H9 (cell line): ENCODE results near the gene PRTN3. TPM values are rescaled to one million over a fixed set of nuclear protein-coding genes. Genes with fewer than 3 reads are reported as not detected.
"Not testable (repeated sequence)": the region's sequence is repeated elsewhere in the genome, so short reads cannot be mapped to it uniquely, and the experiment has no call there.

ENCODE experiments used
- DNase-seq: peaks from one replicate; pipeline ENCODE4 v3.0.0-alpha.2; 2017
- H2AFZ ChIP-seq: one replicate; pipeline ENCODE4 v1.6.1; 2013; ENCODE audit warnings: mild to moderate bottlenecking, low read length, control low read depth, moderate library complexity
- H2AK5ac ChIP-seq: 2 replicates; pipeline ENCODE4 v1.6.1; 2013; ENCODE audit warnings: low read length, control low read depth, mixed read lengths; ENCODE audit not compliant: insufficient read length
- H2BK120ac ChIP-seq: one replicate; pipeline ENCODE4 v1.6.1; 2013; ENCODE audit warnings: low read depth, mild to moderate bottlenecking, low read length, control low read depth, inconsistent platforms; ENCODE audit not compliant: poor library complexity, severe bottlenecking
- H2BK12ac ChIP-seq: 2 replicates; pipeline ENCODE4 v1.6.1; 2013; ENCODE audit warnings: low read length, control low read depth, mixed read lengths, low read depth; ENCODE audit not compliant: insufficient read length
- H2BK15ac ChIP-seq: 2 replicates; pipeline ENCODE4 v1.6.1; 2013; ENCODE audit warnings: low read depth, low read length, control low read depth
- H2BK20ac ChIP-seq: one replicate; pipeline ENCODE4 v1.6.1; 2013; ENCODE audit warnings: low read depth, mild to moderate bottlenecking, low read length, control low read depth, inconsistent platforms; ENCODE audit not compliant: poor library complexity, severe bottlenecking
- H2BK5ac ChIP-seq: 2 replicates; pipeline ENCODE4 v1.6.1; 2013; ENCODE audit warnings: low read length, control low read depth, mixed read lengths; ENCODE audit not compliant: insufficient read length
- H3K14ac ChIP-seq: 2 replicates; pipeline ENCODE4 v1.6.1; 2013; ENCODE audit warnings: low read length, control low read depth; ENCODE audit not compliant: insufficient read depth
- H3K18ac ChIP-seq: 2 replicates; pipeline ENCODE4 v1.6.1; 2013; ENCODE audit warnings: low read depth, mild to moderate bottlenecking, mixed read lengths, low read length, control low read depth; ENCODE audit not compliant: insufficient read length
- H3K23ac ChIP-seq: 2 replicates; pipeline ENCODE4 v1.6.1; 2013; ENCODE audit warnings: low read length, control low read depth, mixed read lengths, low read depth; ENCODE audit not compliant: insufficient read length
- H3K23me2 ChIP-seq: 2 replicates; pipeline ENCODE4 v1.6.1; 2013; ENCODE audit warnings: low read depth, mild to moderate bottlenecking, mixed read lengths, low read length, control low read depth; ENCODE audit not compliant: insufficient read length, poor library complexity, severe bottlenecking
- H3K27ac ChIP-seq: 2 replicates; pipeline ENCODE4 v1.5.1; 2013; ENCODE audit warnings: low read length, control low read depth, mixed read lengths, low read depth; ENCODE audit not compliant: insufficient read length
- H3K27me3 ChIP-seq: 2 replicates; pipeline ENCODE4 v1.6.1; 2013; ENCODE audit warnings: low read length, control low read depth, inconsistent platforms; ENCODE audit not compliant: insufficient read depth
- H3K4ac ChIP-seq: 2 replicates; pipeline ENCODE4 v1.6.1; 2013; ENCODE audit warnings: low read depth, mild to moderate bottlenecking, control low read depth, inconsistent platforms, low read length, moderate library complexity
- H3K4me1 ChIP-seq: 2 replicates; pipeline ENCODE4 v1.6.1; 2013; ENCODE audit warnings: low read length, control low read depth, inconsistent platforms; ENCODE audit not compliant: insufficient read depth
- H3K4me2 ChIP-seq: 2 replicates; pipeline ENCODE4 v1.6.1; 2013; ENCODE audit warnings: low read length, control low read depth, mixed read lengths; ENCODE audit not compliant: insufficient read length, insufficient read depth
- H3K56ac ChIP-seq: 2 replicates; pipeline ENCODE4 v1.6.1; 2013; ENCODE audit warnings: low read depth, mild to moderate bottlenecking, mixed read lengths, low read length, control low read depth; ENCODE audit not compliant: insufficient read length
- H3K79me1 ChIP-seq: 2 replicates; pipeline ENCODE4 v1.6.1; 2013; ENCODE audit warnings: low read depth, mild to moderate bottlenecking, moderate library complexity, low read length, control low read depth, inconsistent platforms; ENCODE audit not compliant: insufficient read depth, poor library complexity, severe bottlenecking
- H3K79me2 ChIP-seq: 2 replicates; pipeline ENCODE4 v1.6.1; 2013; ENCODE audit warnings: low read length, control low read depth, inconsistent platforms; ENCODE audit not compliant: insufficient read depth
- H3K9ac ChIP-seq: 2 replicates; pipeline ENCODE4 v1.6.1; 2013; ENCODE audit warnings: low read length, control low read depth, mixed read lengths; ENCODE audit not compliant: insufficient read length; ENCODE audit errors: extremely low read depth
- H3K9me3 ChIP-seq: one replicate; pipeline ENCODE4 v1.6.1; 2013; ENCODE audit warnings: low read depth, low read length, inconsistent platforms; ENCODE audit not compliant: control insufficient read depth
- H3T11ph ChIP-seq: one replicate; pipeline ENCODE4 v1.6.1; 2013; ENCODE audit warnings: mild to moderate bottlenecking, low read length, control low read depth, inconsistent platforms
- H4K20me1 ChIP-seq: one replicate; pipeline ENCODE4 v1.6.1; 2013; ENCODE audit not compliant: control insufficient read depth, insufficient read length, insufficient read depth
- H4K5ac ChIP-seq: 2 replicates; pipeline ENCODE4 v1.6.1; 2013; ENCODE audit warnings: low read depth, mild to moderate bottlenecking, mixed read lengths, low read length, control low read depth; ENCODE audit not compliant: insufficient read length
- H4K8ac ChIP-seq: replicated peaks from 2 replicates; pipeline ENCODE4 v1.6.1; 2013; ENCODE audit warnings: low read length, control low read depth, mixed read lengths, low read depth; ENCODE audit not compliant: insufficient read length
- H4K91ac ChIP-seq: 2 replicates; pipeline ENCODE4 v1.6.1; 2013; ENCODE audit warnings: low read depth, mild to moderate bottlenecking, moderate library complexity, mixed read lengths, low read length, control low read depth; ENCODE audit not compliant: insufficient read length
- H3K27ac Mint-ChIP-seq, 3 experiments: 2 replicates in 2 of 3; 3 replicates in 1 of 3; pipeline ENCODE4 v1.8.0; 2020 to 2021; ENCODE audit warnings: mixed read lengths in 3 of 3, mild to moderate bottlenecking in 1 of 3, moderate library complexity in 1 of 3
- H3K27me3 Mint-ChIP-seq: 2 replicates; pipeline ENCODE4 v1.8.0; 2021; ENCODE audit warnings: low read depth, mild to moderate bottlenecking, moderate library complexity, mixed read lengths
- H3K36me3 Mint-ChIP-seq, 3 experiments: 2 replicates in 2 of 3; 3 replicates in 1 of 3; pipeline ENCODE4 v1.8.0; 2020 to 2021; ENCODE audit warnings: low read depth in 3 of 3, mixed read lengths in 3 of 3; ENCODE audit not compliant: insufficient read depth in 1 of 3
- H3K4me1 Mint-ChIP-seq, 2 experiments: 2 replicates each; pipeline ENCODE4 v1.8.0; 2020; ENCODE audit warnings: mixed read lengths in 2 of 2
- H3K4me3 Mint-ChIP-seq, 2 experiments: 2 replicates in 1 of 2; 3 replicates in 1 of 2; pipeline ENCODE4 v1.8.0; 2020 to 2021; ENCODE audit warnings: mild to moderate bottlenecking in 2 of 2, mixed read lengths in 2 of 2, moderate library complexity in 1 of 2
- H3K9me3 Mint-ChIP-seq, 2 experiments: 2 replicates in 1 of 2; 3 replicates in 1 of 2; pipeline ENCODE4 v1.8.0; 2020; ENCODE audit warnings: mild to moderate bottlenecking in 2 of 2, mixed read lengths in 2 of 2, moderate library complexity in 1 of 2
- CTCF ChIP-seq: fragments of 200-600 bp; sonication (generic); conservative IDR thresholded peaks from 3 replicates; pipeline ENCODE4 v1.8.0; 2021; ENCODE audit warnings: antibody characterized with exemption, mild to moderate bottlenecking
- WGBS: extraction: QIAGEN DNeasy Blood & Tissue Kit; methylation state at CpG from one replicate; pipeline ENCODE4 v1.1.7; 2013; ENCODE audit warnings: missing lambda C conversion rate, low lambda C conversion rate, mixed read lengths; ENCODE audit not compliant: insufficient read length; ENCODE audit errors: extremely low coverage; 5-methylcytosine and 5-hydroxymethylcytosine counted together
- total RNA-seq: library from RNA; stranded (reverse); gene quantifications from 2 replicates; pipeline ENCODE4 v1.2.1, GENCODE V29; 2021

PRTN3 gene
- total RNA-seq, 1 experiment from 2014 or later, result 0.31 TPM

GRCh38 chr19:876780-877314 lies 36.0 kb downstream of the PRTN3 start:
- no peaks in the 10 kb centered on the region for H3K27me3 ChIP-seq
- peaks cover 3% of the 10 kb centered on the region for H3K23me2 ChIP-seq
- H4K91ac ChIP-seq, result no peak overlapping the region
- H3K36me3 Mint-ChIP-seq, result peaks cover 26 to 50% (median 35%) of the 10 kb centered on the region in 3 experiments
- no peak overlapping the region for H2BK5ac ChIP-seq
- H3K79me1 ChIP-seq, result no peaks in the 10 kb centered on the region
- H2AK5ac ChIP-seq, result no peak overlapping the region
- no peak for TF ChIP-seq CTCF
- no peak overlapping the region for H2BK120ac ChIP-seq
- H3K4me1 Mint-ChIP-seq, result peaks cover 0 to 2% of the 10 kb centered on the region in 2 experiments; a peak in 1 of 4 replicates
- H3K4me2 ChIP-seq, result no peak overlapping the region
- no peaks in the 10 kb centered on the region for H3K79me2 ChIP-seq
- H3K4ac ChIP-seq, result no peak overlapping the region
- no peak overlapping the region for H3K27ac Mint-ChIP-seq
- no peaks in the 10 kb centered on the region; the same call in 1 of the 2 replicates for H3K27me3 Mint-ChIP-seq
- H3K9me3 Mint-ChIP-seq, result peaks cover 3% of the 10 kb centered on the region in 2 experiments; a peak in 2 of 5 replicates
- H2BK12ac ChIP-seq, result no peak overlapping the region
- H2AFZ ChIP-seq, result no peak overlapping the region
- no peak overlapping the region for H4K8ac ChIP-seq
- H3K56ac ChIP-seq, result no peak overlapping the region
- no peak overlapping the region for H3K4me3 Mint-ChIP-seq
- H2BK15ac ChIP-seq, result no peak overlapping the region
- no peak overlapping the region for H2BK20ac ChIP-seq
- H3K27ac ChIP-seq, result no peak overlapping the region
- no peak overlapping the region for H3K18ac ChIP-seq
- no peaks in the 10 kb centered on the region for H3K9me3 ChIP-seq
- H4K20me1 ChIP-seq, result no peaks in the 10 kb centered on the region
- H3K4me1 ChIP-seq, result no peaks in the 10 kb centered on the region
- DNase-seq, result no peak
- H3K14ac ChIP-seq, result no peak overlapping the region
- WGBS, result no CpG with 5 or more reads among the region's 29 CpGs
- H3K9ac ChIP-seq, result no peak overlapping the region
- no peak overlapping the region for H3K23ac ChIP-seq
- H4K5ac ChIP-seq, result no peak overlapping the region
- H3T11ph ChIP-seq, result no peak overlapping the region

GRCh38 chr19:877992-878660 lies 37.3 kb downstream of the PRTN3 start:
- not testable (repeated sequence) for H2BK20ac ChIP-seq, H2BK5ac ChIP-seq, H3K56ac ChIP-seq, H3K9ac ChIP-seq, H3K4me2 ChIP-seq, H4K20me1 ChIP-seq, H3K79me2 ChIP-seq, H3K9me3 ChIP-seq, H3K18ac ChIP-seq, H3K4me1 Mint-ChIP-seq, DNase-seq, H2AK5ac ChIP-seq, H4K8ac ChIP-seq, H4K5ac ChIP-seq, H3K4me1 ChIP-seq, H3K14ac ChIP-seq, H3K27ac Mint-ChIP-seq, H3K23ac ChIP-seq, H3K27me3 ChIP-seq, H3K9me3 Mint-ChIP-seq, H2AFZ ChIP-seq, H3T11ph ChIP-seq, H3K4ac ChIP-seq, H3K79me1 ChIP-seq, H2BK12ac ChIP-seq, H2BK15ac ChIP-seq, H4K91ac ChIP-seq, H3K4me3 Mint-ChIP-seq, H3K27me3 Mint-ChIP-seq, H3K23me2 ChIP-seq, H3K27ac ChIP-seq, H2BK120ac ChIP-seq
- no CpG with 5 or more reads among the region's 23 CpGs for WGBS
- peaks cover 32 to 58% (median 42%) of the 10 kb centered on the region in 3 experiments for H3K36me3 Mint-ChIP-seq
